Right atrium auricular region (tissue), 2 donors: Measurements from ENCODE around the gene FRMPD2. TPM values are rescaled to one million over a fixed set of nuclear protein-coding genes. Genes with fewer than 3 reads are reported as not detected.

Experiments used
- DNase-seq: peaks from one replicate; pipeline ENCODE4 v3.0.0-alpha.2; 2019; ENCODE audit warnings: low spot score
- H3K27ac ChIP-seq, 2 donors: fragments of 200-600 bp; sonication (generic); 1 replicate in 1 of 2; 2 replicates in 1 of 2; pipeline ENCODE4 v1.5.1; 2016 to 2019
- H3K27me3 ChIP-seq, 2 donors: fragments of 200-600 bp; sonication (generic); one replicate each; pipeline versions ENCODE4 v1.5.1 to v1.6.0; 2017 to 2019
- H3K36me3 ChIP-seq: fragments of 200-600 bp; sonication (generic); one replicate; pipeline ENCODE4 v1.5.1; 2016
- H3K4me1 ChIP-seq, 2 donors: fragments of 200-600 bp; sonication (generic); one replicate each; pipeline versions ENCODE4 v1.5.1 to v1.6.0; 2017 to 2019
- H3K4me3 ChIP-seq, 2 donors: fragments of 200-600 bp; sonication (generic); 1 replicate in 1 of 2; 2 replicates in 1 of 2; pipeline ENCODE4 v1.5.1; 2017 to 2019; ENCODE audit warnings: mild to moderate bottlenecking in 1 of 2, moderate library complexity in 1 of 2
- H3K9me3 ChIP-seq, 2 donors: fragments of 200-600 bp; sonication (generic); one replicate each; pipeline ENCODE4 v1.5.1; 2019
- CTCF ChIP-seq, 2 donors: fragments of 200-600 bp; sonication (generic); IDR thresholded peaks; one replicate each; pipeline ENCODE4 v1.5.1; 2019; ENCODE audit warnings: antibody characterized with exemption in 2 of 2
- total RNA-seq, 2 donors: library from RNA; depleted of rRNA; stranded (reverse); fragments of >200 nt; gene quantifications; one replicate each; pipeline ENCODE4 v1.1.0, GENCODE V29; 2016

Gene FRMPD2
- total RNA-seq, 2 donors from 2014 or later: 1.2 to 7.5 TPM

GRCh38 chr10:48213047-48213446 lies 61.4 kb downstream of the FRMPD2 start:
- Histone ChIP-seq H3K27ac (no peak overlapping the region), H3K9me3 (no peaks in the 10 kb centered on the region), H3K4me3 (no peak overlapping the region), H3K27me3 (no peaks in the 10 kb centered on the region), H3K36me3 (no peaks in the 10 kb centered on the region), H3K4me1 (no peaks in the 10 kb centered on the region)
- no peak for TF ChIP-seq CTCF (IDR thresholded peaks at IDR 0.05)
- no peak for DNase-seq

- Histone ChIP-seq H3K27ac (no peak overlapping the region), H3K27me3 (no peaks in the 10 kb centered on the region), H3K4me1 (no peaks in the 10 kb centered on the region), H3K36me3 (no peaks in the 10 kb centered on the region), H3K4me3 (no peak overlapping the region), H3K9me3 (no peaks in the 10 kb centered on the region)
- TF ChIP-seq CTCF (IDR thresholded peaks at IDR 0.05): no peak
- DNase-seq: no peak
Observed at GRCh38 chr10:48211777-48212176, 62.7 kb downstream of the FRMPD2 start.

- Histone ChIP-seq H3K36me3 (no peaks in the 10 kb centered on the region), H3K27ac (no peak overlapping the region), H3K4me1 (no peaks in the 10 kb centered on the region), H3K4me3 (no peak overlapping the region), H3K27me3 (no peaks in the 10 kb centered on the region), H3K9me3 (no peaks in the 10 kb centered on the region)
- no peak for DNase-seq
- no peak for TF ChIP-seq CTCF (IDR thresholded peaks at IDR 0.05)
Observed at GRCh38 chr10:48210966-48211365, 63.5 kb downstream of the FRMPD2 start.

GRCh38 chr10:48210391-48210790 lies 64.1 kb downstream of the FRMPD2 start:
- DNase-seq: no peak
- H3K36me3 ChIP-seq: no peaks in the 10 kb centered on the region
- no peak overlapping the region for H3K4me3 ChIP-seq
- no peaks in the 10 kb centered on the region for H3K4me1 ChIP-seq
- no peaks in the 10 kb centered on the region for H3K9me3 ChIP-seq
- no peaks in the 10 kb centered on the region for H3K27me3 ChIP-seq
- no peak for TF ChIP-seq CTCF (IDR thresholded peaks at IDR 0.05)
- H3K27ac ChIP-seq: no peak overlapping the region

- H3K27me3 ChIP-seq: no peaks in the 10 kb centered on the region
- TF ChIP-seq CTCF (IDR thresholded peaks at IDR 0.05): no peak
Observed at GRCh38 chr10:48209241-48209640, 65.3 kb downstream of the FRMPD2 start.

GRCh38 chr10:48207853-48208252 lies 66.6 kb downstream of the FRMPD2 start:
- Histone ChIP-seq H3K4me3 (no peak overlapping the region), H3K36me3 (no peaks in the 10 kb centered on the region), H3K4me1 (no peaks in the 10 kb centered on the region), H3K27ac (no peak overlapping the region), H3K27me3 (no peaks in the 10 kb centered on the region), H3K9me3 (no peaks in the 10 kb centered on the region)
- no peak for TF ChIP-seq CTCF (IDR thresholded peaks at IDR 0.05)
- DNase-seq: no peak

More at GRCh38 chr10:48209241-48209640, 65.3 kb downstream of the FRMPD2 start:
- Histone ChIP-seq H3K4me1 (no peaks in the 10 kb centered on the region), H3K36me3 (no peaks in the 10 kb centered on the region), H3K27ac (no peak overlapping the region), H3K9me3 (no peaks in the 10 kb centered on the region), H3K4me3 (no peak overlapping the region)
- DNase-seq: no peak
